Stimulated activated naive CD8-positive, alpha-beta T cell treated with anti-CD3 and anti-CD28 coated beads, Interleukin-15, amount 100 ng/mL, for 72 hours (primary cell): Measurements from ENCODE around the gene PTPRD.

Source experiments
- ATAC-seq: fragments of 150-1000 bp; cut with Tn5 transposase; 2 replicates; pipeline ENCODE4 v1.10.0; 2021; ENCODE audit warnings: mild to moderate bottlenecking, moderate library complexity
- DNase-seq, 2 donors: peaks; one replicate each; pipeline ENCODE4 v3.0.0; 2021 to 2022
- H3K27ac Mint-ChIP-seq, 2 donors: one replicate each; pipeline ENCODE4 v1.8.0; 2022; ENCODE audit warnings: mild to moderate bottlenecking in 2 of 2, mixed read lengths in 2 of 2, moderate library complexity in 2 of 2
- H3K27me3 Mint-ChIP-seq: one replicate; pipeline ENCODE4 v1.8.0; 2022; ENCODE audit warnings: mixed read lengths
- H3K4me1 Mint-ChIP-seq: one replicate; pipeline ENCODE4 v1.8.0; 2022; ENCODE audit warnings: mild to moderate bottlenecking, mixed read lengths
- H3K4me3 Mint-ChIP-seq, 2 donors: one replicate each; pipeline ENCODE4 v1.8.0; 2022; ENCODE audit warnings: mild to moderate bottlenecking in 2 of 2, mixed read lengths in 2 of 2, moderate library complexity in 1 of 2
- H3K9me3 Mint-ChIP-seq, 2 donors: one replicate each; pipeline ENCODE4 v1.8.0; 2022; ENCODE audit warnings: mixed read lengths in 2 of 2

PTPRD gene

GRCh38 chr9:9750719-9751118 is 862.1 kb downstream of the PTPRD start:
- no peaks in the 10 kb centered on the region for H3K4me1 Mint-ChIP-seq
- no peaks in the 10 kb centered on the region for H3K27me3 Mint-ChIP-seq
- DNase-seq = no peak
- H3K9me3 Mint-ChIP-seq = no peaks in the 10 kb centered on the region
- H3K27ac Mint-ChIP-seq = no peak overlapping the region
- no peak overlapping the region for H3K4me3 Mint-ChIP-seq
- ATAC-seq = no peak

DNA sequence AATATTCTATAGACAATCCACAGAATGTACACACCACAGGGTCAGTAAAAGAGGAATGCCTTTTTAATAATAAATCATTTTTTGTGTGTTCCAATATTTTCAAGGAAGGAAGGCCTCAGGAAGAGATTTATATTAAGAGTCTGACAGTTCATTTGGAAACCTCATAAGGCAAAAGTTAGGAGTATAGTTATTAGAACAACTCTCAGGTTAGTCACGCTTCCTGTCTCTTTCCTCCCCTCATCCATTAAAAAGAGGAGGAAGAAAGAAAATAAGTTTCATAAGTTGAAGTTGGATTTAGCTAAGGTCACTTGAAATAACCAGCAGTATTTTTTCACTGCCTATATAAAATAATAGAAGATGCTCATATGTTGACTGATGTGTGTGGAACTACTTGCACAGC is 863.2 kb downstream of the PTPRD start:
- H3K27me3 Mint-ChIP-seq = no peaks in the 10 kb centered on the region
- DNase-seq = no peak
- H3K4me1 Mint-ChIP-seq = no peaks in the 10 kb centered on the region
- no peaks in the 10 kb centered on the region for H3K9me3 Mint-ChIP-seq
- H3K4me3 Mint-ChIP-seq = no peak overlapping the region
- ATAC-seq = no peak
- H3K27ac Mint-ChIP-seq = no peak overlapping the region

GRCh38 chr9:9747787-9748186 is 865.0 kb downstream of the PTPRD start:
- H3K9me3 Mint-ChIP-seq = no peaks in the 10 kb centered on the region
- ATAC-seq (no peak), DNase-seq (no peak)
- H3K27ac Mint-ChIP-seq = no peak overlapping the region
- H3K4me1 Mint-ChIP-seq = no peaks in the 10 kb centered on the region
- H3K4me3 Mint-ChIP-seq = no peak overlapping the region
- H3K27me3 Mint-ChIP-seq = no peaks in the 10 kb centered on the region

DNA sequence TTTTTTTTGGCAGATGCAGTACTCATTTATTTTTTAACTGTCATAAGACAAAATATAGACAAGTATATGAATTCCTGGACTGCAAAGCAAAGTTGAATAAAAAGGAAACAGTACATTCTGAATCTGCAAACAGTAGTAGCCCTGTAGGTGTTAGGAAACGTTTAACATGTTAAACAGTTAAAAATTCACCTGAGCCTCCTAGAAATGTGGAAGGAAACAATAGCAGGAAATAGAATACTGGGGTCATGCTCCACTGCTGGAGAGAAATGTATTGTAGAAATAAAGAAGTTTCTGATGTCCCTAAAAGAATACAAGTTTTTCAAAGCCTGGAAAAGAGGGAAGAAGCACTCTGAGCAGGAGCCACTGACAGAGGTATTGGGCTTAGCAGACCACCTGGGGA is 866.0 kb downstream of the PTPRD start:
- Mint-ChIP-seq H3K27ac (no peak overlapping the region), H3K4me3 (no peak overlapping the region), H3K9me3 (peaks cover 0 to 4% of the 10 kb centered on the region in 2 donors), H3K27me3 (no peaks in the 10 kb centered on the region), H3K4me1 (no peaks in the 10 kb centered on the region)
- DNase-seq (no peak), ATAC-seq (no peak)

DNA sequence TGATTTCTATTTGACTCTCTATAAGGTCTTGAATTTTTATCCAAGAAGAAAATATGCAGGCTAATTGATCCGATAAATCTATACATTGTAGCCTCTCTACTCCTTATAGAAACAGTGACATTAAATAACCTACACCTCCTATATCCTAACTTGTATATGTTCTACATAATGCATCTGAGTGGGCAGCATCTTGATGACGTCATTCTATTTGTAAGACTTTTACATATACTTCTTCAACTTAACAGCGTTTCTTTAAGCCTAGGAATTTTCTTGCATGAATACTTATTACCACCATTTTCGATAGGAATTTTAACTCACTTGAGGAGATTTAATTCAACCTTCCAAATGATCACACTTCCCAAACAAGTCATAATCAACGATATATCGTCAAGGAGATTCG is 869.0 kb downstream of the PTPRD start:
- Mint-ChIP-seq H3K9me3 (peaks cover 7 to 8% of the 10 kb centered on the region in 2 donors), H3K4me1 (no peaks in the 10 kb centered on the region), H3K27ac (no peak overlapping the region), H3K4me3 (no peak overlapping the region), H3K27me3 (no peaks in the 10 kb centered on the region)
- DNase-seq (no peak), ATAC-seq (no peak)

- H3K27ac Mint-ChIP-seq = no peak overlapping the region
- DNase-seq (no peak), ATAC-seq (no peak)
- no peaks in the 10 kb centered on the region for H3K4me1 Mint-ChIP-seq
- peaks cover 3 to 4% of the 10 kb centered on the region in 2 donors for H3K9me3 Mint-ChIP-seq
- H3K4me3 Mint-ChIP-seq = no peak overlapping the region
- H3K27me3 Mint-ChIP-seq = no peaks in the 10 kb centered on the region
These were observed 882.6 kb downstream of the PTPRD start for GRCh38 chr9:9730174-9730573.

- DNase-seq = no peak
- Mint-ChIP-seq H3K4me3 (no peak overlapping the region), H3K4me1 (no peaks in the 10 kb centered on the region), H3K9me3 (peaks cover 4 to 7% of the 10 kb centered on the region in 2 donors), H3K27ac (no peak overlapping the region), H3K27me3 (no peaks in the 10 kb centered on the region)
- ATAC-seq = no peak
These were observed 883.7 kb downstream of the PTPRD start for GRCh38 chr9:9729082-9729481.

GRCh38 chr9:9719373-9720112 is 893.3 kb downstream of the PTPRD start:
- Mint-ChIP-seq H3K9me3 (peaks cover 0 to 4% of the 10 kb centered on the region in 2 donors), H3K27me3 (no peaks in the 10 kb centered on the region), H3K4me1 (no peaks in the 10 kb centered on the region), H3K27ac (no peak overlapping the region), H3K4me3 (no peak overlapping the region)
- no peak for ATAC-seq
- DNase-seq = no peak

DNA sequence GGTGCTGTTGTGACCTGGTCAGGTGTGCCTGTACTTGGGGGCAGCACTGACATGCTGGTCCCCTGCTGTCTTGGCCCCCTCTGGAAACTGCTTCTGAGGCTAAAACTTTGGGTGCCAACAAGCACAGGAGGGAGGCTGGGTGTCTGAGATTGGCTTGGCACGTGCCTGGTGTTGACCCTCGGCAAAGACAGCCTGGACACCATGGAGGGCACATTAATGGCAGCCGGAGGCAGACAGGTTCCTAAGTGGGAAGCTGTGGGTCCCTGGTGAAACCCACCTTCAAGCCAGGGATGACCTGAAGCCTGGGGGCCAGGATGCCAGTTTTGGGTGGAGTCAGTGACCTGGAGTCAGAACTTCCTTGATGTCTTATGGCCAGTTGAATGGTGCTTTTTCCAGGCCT is 894.1 kb downstream of the PTPRD start:
- DNase-seq = no peak
- Mint-ChIP-seq H3K27me3 (no peaks in the 10 kb centered on the region), H3K4me3 (no peak overlapping the region), H3K27ac (no peak overlapping the region), H3K9me3 (peaks cover 0 to 4% of the 10 kb centered on the region in 2 donors), H3K4me1 (no peaks in the 10 kb centered on the region)
- no peak for ATAC-seq

DNA sequence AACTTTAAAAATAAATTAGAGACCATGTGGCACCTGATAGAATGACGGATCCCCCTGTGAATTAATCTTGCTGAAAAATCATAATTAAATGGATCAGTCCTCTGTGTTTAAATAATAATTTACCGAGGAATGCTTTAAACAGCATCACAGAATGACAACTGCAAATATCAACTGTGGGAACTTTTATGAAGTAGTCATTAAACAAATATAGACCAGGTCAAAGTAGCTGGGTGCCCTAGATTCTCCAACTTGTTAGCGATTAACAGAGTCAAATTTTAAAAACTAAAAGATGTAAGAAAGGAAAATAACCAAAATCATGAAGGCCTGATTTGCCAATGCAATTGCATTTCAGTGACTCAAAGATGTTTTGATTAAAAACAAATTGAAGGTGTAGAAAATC is 933.4 kb downstream of the PTPRD start:
- DNase-seq = no peak
- no peak for ATAC-seq
- no peaks in the 10 kb centered on the region for H3K9me3 Mint-ChIP-seq
- H3K4me1 Mint-ChIP-seq = no peaks in the 10 kb centered on the region
- no peak overlapping the region for H3K27ac Mint-ChIP-seq
- H3K4me3 Mint-ChIP-seq = no peak overlapping the region
- H3K27me3 Mint-ChIP-seq = no peaks in the 10 kb centered on the region

DNA sequence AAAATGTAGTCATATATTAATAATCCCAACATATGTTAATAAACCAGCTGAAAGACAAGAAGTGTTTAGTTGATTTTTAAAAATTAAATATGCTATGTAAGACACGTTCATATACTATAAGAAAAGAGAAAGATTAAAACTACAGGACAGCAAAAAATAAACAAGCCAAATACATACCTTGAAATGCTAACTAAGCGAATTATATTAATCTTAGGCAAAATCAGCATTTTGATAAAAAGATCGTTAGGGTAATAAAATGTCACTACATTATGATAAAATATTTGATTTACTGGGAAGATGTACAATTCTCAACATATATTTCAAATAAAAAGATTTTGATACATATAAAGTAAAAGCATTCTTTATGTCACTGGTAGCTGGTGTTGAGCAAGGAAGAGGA is 938.3 kb downstream of the PTPRD start:
- Mint-ChIP-seq H3K9me3 (peaks cover 6 to 7% of the 10 kb centered on the region in 2 donors), H3K27me3 (no peaks in the 10 kb centered on the region), H3K27ac (no peak overlapping the region), H3K4me3 (no peak overlapping the region), H3K4me1 (no peaks in the 10 kb centered on the region)
- DNase-seq = no peak
- no peak for ATAC-seq

GRCh38 chr9:9670454-9670853 is 942.3 kb downstream of the PTPRD start:
- DNase-seq (no peak), ATAC-seq (no peak)
- Mint-ChIP-seq H3K27me3 (no peaks in the 10 kb centered on the region), H3K4me3 (no peak overlapping the region), H3K4me1 (no peaks in the 10 kb centered on the region), H3K9me3 (peaks cover 6 to 7% of the 10 kb centered on the region in 2 donors), H3K27ac (no peak overlapping the region)

DNA sequence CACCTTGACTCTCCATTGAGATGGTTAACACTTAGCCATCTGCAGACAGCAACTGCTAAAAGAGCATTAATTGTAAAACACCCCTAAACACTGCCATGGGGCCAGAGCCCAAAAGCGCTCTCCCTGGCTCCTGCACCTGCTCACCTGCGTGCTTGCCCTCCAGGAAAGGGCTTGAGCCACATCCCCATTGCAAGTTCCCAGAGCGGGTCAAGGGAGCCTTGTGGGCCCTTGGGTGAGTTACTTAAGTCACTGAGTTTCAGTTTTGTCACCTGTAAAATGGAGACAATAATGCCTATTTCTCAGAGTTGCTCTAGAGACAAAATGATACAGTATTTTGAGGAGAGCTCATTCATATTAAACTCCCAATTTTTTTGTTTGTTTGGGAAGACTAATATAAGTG is 967.8 kb downstream of the PTPRD start:
- no peak overlapping the region for H3K27ac Mint-ChIP-seq
- no peaks in the 10 kb centered on the region for H3K4me1 Mint-ChIP-seq
- no peaks in the 10 kb centered on the region for H3K27me3 Mint-ChIP-seq
- DNase-seq (no peak), ATAC-seq (no peak)
- H3K4me3 Mint-ChIP-seq = no peak overlapping the region
- H3K9me3 Mint-ChIP-seq = no peaks in the 10 kb centered on the region

DNA sequence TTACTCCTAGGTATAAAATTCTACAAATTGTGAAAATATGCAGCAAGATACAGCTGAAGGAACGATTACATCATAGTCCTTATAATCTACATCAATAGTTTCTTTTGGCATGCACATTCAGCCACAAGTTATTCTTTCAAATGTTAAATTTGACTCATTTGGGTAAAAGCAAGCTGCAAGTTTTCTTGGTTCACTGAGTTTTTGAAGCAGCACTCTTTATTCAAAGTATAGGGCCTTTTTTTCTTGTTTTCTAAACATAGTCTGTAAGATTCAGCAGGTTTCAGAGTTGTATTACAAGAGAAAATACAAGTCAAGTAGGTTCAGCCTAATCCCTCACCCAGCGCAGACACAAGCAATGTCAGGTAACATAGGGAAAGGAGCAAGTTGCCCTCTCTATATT is 981.5 kb downstream of the PTPRD start:
- DNase-seq (no peak), ATAC-seq (no peak)
- Mint-ChIP-seq H3K4me3 (no peak overlapping the region), H3K27me3 (no peaks in the 10 kb centered on the region), H3K27ac (no peak overlapping the region), H3K4me1 (no peaks in the 10 kb centered on the region), H3K9me3 (peaks cover 4 to 13% of the 10 kb centered on the region in 2 donors)

DNA sequence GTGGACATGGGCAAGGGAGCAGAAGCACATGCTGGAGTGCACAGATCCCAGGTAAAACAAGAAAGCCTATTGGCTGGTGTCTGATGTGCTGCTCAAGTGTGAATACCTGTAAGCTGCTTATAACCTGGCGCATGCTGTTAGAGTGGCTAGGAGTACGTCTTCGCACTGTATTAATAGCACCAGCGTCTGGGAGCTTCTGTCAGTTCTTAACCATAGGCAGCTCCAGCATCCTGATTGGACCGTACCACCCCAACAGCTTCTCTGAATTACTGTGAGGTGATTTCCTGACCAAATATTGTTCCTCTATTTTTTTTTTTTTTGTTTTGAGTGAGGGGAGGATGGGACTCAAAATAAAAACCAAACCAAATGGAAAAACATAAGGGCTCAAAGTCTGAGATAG is 987.6 kb downstream of the PTPRD start:
- Mint-ChIP-seq H3K9me3 (no peaks in the 10 kb centered on the region), H3K4me3 (no peak overlapping the region), H3K27ac (no peak overlapping the region), H3K4me1 (no peaks in the 10 kb centered on the region), H3K27me3 (no peaks in the 10 kb centered on the region)
- DNase-seq = no peak
- ATAC-seq = no peak

DNA sequence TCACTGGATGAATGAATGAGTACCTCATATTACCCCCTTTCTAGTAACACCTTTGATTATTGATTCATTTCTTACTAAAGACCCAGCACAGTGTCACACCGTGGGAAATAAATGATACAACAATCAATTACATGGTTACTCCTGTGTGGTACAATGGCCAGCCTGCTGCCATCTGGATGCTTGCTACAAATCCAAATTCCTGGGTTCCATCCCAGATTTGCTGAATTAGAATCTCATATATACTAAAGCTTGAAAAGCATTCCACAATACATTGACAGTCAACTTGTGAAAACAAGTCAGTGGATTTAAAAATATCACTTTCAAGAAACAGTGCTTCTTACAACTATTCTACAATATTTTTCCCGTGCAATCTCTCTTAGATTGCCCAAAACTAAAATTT is 989.3 kb downstream of the PTPRD start:
- Mint-ChIP-seq H3K4me1 (no peaks in the 10 kb centered on the region), H3K27me3 (no peaks in the 10 kb centered on the region), H3K27ac (no peak overlapping the region), H3K4me3 (no peak overlapping the region), H3K9me3 (no peaks in the 10 kb centered on the region)
- no peak for DNase-seq
- no peak for ATAC-seq

DNA sequence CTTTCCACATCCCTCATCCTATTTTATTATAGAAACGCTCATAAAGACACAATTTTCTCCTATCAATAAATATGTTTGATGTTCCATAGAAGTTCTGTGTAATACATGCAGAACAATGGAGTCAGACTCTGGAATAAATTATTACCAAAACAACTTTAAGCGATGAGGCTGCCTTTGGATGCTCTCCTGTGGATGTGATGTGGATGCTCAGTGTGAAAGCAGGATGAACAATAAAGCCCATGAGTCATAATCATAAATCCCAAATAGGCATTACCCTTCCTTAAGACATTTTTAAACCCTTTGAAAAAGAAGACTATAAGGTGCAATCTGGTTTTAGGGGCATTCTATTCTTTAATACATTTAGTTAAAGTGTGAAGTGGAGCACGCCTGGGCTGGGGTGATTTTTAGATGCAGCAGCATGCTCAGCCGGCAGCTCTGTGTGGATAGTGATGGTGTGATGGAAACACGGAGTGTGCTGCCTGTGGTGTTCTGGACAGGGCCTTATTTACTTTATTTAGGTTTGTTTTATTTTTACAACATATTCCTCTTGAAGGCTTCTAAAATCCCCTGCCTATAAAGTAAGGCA is 991.4 kb downstream of the PTPRD start:
- Mint-ChIP-seq H3K27me3 (no peaks in the 10 kb centered on the region), H3K4me1 (no peaks in the 10 kb centered on the region), H3K27ac (no peak overlapping the region), H3K9me3 (peaks cover 4 to 6% of the 10 kb centered on the region in 2 donors), H3K4me3 (no peak overlapping the region)
- ATAC-seq = no peak
- no peak for DNase-seq
